Stimulated activated naive CD8-positive, alpha-beta T cell treated with anti-CD3 and anti-CD28 coated beads, Interleukin-15, Interleukin-2, amounts not matched to agents 100 U/mL and 50 U/mL, for 24 hours (primary cell): ENCODE results near the gene GRIK1.

Source experiments
- ATAC-seq: fragments of 150-1000 bp; cut with Tn5 transposase; one replicate; pipeline ENCODE4 v1.10.0; 2021
- DNase-seq: peaks from one replicate; pipeline ENCODE4 v3.0.0; 2021

Gene GRIK1

GRCh38 chr21:29909571-29909970 lies 30.2 kb downstream of the GRIK1 start:
- DNase-seq (no peak), ATAC-seq (no peak)

- ATAC-seq, result no peak
- no peak for DNase-seq
Observed at GRCh38 chr21:29904359-29905282, 35.2 kb downstream of the GRIK1 start.

DNA sequence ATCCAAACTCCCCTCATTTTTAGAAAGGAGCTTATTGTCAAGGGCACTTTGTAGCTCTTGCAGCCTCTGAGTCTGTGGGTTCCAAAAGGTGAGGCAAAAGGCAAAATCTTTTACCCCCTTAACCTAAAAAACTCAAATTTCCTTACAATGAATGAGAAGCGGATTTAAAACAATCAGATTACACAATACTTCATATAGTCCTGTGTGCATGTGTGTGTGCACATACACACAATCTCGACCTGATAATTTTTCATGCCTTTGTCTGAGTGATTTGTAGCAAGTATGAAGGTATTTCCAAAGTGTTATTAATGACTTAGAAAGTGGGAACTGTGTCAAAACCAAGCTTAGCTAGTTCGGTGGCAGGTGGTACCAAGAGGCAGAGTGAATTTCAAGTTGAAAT lies 42.9 kb downstream of the GRIK1 start:
- DNase-seq (no peak), ATAC-seq (no peak)

DNA sequence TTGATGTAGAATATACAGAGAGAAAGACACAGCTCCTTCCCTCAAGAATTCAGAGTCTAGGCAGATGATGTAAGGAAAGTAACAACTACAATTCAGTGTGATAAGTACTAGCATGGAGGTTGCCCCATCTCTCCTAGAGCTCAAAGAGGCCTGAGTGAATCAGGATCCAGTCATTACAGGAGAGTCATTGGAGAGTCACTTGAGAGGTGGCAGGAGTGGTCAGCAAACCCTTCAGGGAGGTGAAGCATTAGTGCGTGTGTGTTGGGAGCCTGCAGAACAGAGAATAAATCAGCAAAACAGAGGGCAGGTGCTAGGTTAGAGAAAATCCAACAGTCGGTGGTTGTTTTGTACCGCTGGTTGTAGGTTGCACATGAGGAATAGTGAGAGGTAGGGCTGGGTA lies 46.1 kb downstream of the GRIK1 start:
- no peak for ATAC-seq
- no peak for DNase-seq

- ATAC-seq (no peak), DNase-seq (no peak)
Observed at GRCh38 chr21:29892379-29892778, 47.4 kb downstream of the GRIK1 start.

DNA sequence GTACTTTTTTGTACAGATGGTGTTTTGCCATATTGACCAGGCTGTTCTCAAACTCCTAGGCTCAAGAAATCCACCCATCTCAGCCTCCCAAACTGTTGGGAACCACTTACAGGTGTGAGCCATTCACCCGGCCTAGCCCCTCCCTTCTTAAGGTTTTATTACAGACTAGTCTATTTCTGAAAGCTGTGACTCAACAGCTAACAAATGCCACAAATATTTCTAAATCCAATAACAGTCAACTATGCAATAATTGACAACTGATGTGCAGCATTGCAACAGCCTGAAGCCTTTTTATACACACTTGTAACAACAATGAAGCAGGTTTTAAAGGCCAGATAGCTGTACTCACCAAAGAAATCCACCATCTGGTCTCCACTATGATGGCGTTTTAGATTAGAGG lies 51.4 kb downstream of the GRIK1 start:
- ATAC-seq, result no peak
- DNase-seq, result no peak

DNA sequence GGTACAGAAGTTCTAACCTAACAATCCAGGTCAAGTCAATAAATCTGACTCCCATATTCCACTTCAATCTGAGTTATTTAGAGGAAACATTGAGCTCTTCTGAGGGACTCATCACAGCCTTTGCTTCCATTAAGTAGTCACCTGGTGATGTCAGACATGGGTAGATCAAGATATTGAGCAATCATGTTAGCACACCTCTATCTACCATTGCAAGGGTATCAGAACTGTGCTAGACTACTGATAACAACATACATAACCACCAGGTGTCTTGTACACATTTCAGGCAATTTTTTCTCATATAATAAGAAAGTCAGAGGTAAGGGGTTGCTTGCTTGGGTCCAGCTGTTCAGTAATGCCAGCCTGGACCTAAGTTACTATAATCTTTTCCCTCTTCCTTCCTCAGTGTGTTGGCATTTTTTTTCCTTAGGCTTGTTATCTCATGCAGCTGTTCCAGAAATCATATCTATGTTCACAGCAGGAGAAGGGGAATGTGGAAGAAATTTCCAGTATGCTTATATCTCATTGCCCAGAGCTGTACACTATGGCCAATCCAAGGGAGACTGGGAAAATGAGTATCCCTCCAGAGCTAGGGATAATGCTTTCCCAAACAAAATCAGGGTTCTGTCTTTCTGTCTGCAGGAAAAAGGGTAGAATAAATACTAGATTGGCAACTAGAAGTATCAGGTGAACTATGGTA lies 52.3 kb downstream of the GRIK1 start:
- ATAC-seq, result no peak
- no peak for DNase-seq

- ATAC-seq (no peak), DNase-seq (no peak)
Observed at GRCh38 chr21:29885491-29885890, 54.3 kb downstream of the GRIK1 start.

GRCh38 chr21:29875873-29876272 lies 63.9 kb downstream of the GRIK1 start:
- DNase-seq, result no peak
- no peak for ATAC-seq

DNA sequence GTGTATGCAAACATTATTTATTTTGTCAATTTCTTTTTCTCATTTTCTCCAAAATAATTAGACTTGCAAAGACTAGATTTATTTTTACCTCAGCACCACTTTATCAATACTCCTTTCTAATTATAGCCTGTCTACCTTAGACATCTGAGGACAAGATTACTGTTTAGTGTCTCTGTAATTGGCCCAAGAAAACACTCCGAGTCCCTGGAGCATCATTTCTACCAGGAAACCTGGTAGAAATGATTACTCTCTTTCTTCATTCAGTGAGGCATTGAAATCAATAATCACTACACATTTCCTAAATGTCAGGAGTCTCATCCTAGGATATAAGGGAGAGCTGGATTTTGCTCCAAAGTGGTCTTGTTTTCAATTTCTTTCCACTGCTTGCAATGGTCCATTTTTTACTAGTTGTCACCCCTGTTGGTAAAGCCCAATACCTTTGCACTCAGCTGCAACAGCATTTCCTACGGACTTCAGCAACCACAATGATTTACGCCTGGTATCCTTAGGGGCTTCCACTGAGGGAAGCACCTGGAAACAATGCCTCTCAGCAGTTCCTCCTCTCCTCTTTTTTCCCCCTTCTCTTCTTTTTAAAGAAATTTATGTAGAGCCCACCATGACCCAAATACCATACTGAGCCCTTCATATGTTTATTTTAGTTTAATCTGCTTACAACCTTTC lies 64.6 kb downstream of the GRIK1 start:
- ATAC-seq, result no peak

DNA sequence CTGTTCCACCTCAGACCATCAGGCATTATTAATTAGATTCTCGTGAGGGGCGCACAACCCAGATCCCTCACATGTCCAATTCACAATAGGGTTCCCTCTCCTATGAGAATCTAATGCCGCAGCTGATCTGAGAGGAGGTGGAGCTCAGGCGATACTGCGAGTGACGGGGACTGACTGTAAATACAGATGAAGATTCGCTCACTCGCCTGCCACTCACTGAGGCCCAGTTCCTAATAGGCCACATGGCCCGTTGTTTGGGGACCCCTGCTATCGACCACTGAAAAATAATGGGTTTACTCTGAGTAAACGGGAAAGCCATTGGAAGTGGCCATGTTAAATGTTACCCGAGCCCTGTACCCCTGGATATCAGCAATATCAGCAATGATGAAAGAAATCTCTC lies 65.9 kb downstream of the GRIK1 start:
- DNase-seq (no peak), ATAC-seq (no peak)

More for the DNA sequence above, 64.6 kb downstream of the GRIK1 start:
- DNase-seq, result no peak

DNA sequence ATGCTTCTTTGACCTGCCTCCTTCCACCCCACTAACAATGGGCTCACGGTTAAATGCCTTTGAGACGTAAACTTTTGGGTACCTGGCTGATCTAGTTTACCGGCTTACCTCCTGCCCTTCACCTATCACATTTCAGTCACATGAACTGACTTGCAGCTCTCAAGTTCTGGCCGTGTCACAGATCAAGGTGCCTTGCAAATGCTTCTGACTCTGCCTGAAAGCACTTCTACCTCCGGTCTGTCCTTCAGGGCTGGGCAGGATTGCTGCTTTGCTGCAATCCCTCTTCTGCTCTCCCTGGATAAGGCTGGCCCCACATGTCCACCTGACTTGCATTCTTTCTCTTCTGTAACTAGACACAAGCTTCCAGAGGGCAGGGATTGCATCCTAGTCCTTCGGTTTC lies 69.0 kb downstream of the GRIK1 start:
- ATAC-seq (no peak), DNase-seq (no peak)

GRCh38 chr21:29867796-29868195 lies 72.0 kb downstream of the GRIK1 start:
- ATAC-seq (no peak), DNase-seq (no peak)

GRCh38 chr21:29860346-29860745 lies 79.5 kb downstream of the GRIK1 start:
- no peak for ATAC-seq
- no peak for DNase-seq

DNA sequence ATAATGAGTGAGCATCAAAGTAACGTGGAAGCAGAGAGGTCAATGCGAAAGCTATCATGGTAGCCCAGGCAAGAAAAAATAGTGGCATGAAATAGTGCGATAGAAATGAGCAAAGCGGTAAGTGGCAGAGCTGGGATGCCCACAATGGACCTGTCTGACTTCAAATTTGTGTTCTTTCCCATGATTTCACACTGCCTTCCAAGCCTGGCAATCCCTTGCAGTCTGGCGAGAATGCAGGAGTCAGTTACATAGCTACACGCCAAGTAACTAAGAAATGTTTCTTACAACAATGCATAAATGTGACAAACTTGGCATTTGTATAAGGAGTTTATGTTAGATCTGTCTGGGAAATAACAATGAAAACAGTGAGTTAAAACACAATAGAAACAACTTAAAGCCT lies 82.6 kb downstream of the GRIK1 start:
- DNase-seq (no peak), ATAC-seq (no peak)

DNA sequence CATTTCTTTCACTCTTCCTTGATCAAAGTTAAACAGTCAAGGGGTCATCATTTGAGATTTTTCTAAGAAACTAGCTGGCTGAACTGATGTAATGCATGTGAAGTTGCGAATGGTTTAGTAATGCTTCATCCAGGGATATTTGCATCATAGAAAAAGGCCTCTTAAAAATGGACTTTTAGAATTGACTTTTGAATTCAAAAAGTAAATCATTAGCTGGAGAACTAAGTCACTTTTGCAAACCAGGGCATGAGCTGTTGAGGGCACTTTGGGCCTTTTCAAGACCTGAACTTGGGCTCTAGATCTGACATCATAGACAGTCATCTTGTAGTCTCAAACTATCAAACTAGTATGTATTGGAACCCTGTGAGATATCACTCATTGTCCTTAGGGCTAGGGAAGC lies 85.0 kb downstream of the GRIK1 start:
- ATAC-seq (no peak), DNase-seq (no peak)

DNA sequence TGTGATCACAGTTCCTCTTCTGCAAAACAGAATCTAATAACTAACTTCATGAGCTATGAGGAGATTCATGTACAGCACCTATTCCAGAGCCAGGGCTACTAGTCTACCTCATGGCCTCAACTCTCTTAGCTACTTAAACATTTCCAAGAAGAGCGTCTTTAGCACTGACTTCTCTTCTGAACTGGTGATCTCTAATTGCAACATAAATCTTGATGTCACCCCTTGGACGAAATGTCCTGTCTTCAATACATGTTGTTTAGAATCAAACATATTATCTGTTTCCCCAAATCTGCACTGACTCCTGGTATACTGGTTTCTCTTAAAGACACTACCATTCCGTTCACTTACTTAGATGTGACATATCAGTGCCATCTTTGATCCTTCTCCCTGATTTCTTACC lies 88.2 kb downstream of the GRIK1 start:
- ATAC-seq (no peak), DNase-seq (no peak)

DNA sequence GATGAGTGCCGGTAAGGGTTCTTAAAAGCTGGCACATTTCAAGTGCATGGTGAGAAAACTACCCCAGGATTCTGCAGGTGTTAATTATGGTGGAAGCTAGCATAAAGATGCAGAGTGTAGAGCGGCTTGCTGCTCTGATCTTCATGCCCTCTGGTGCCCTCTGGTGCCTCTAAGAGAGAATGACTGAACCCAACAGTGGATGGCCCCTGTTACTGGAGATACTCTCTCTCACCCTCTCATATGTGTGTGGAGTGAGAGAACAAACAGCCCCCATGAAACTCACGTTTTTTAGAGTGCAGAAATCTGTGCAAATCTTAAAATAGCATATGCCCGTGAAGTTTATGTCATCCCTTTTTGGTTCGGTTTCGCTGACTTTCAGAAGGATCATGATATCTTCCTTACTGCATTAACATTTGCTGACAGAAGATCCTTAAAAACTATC lies 90.0 kb downstream of the GRIK1 start:
- ATAC-seq (peak; percentile 87), DNase-seq (peak; percentile 41)

DNA sequence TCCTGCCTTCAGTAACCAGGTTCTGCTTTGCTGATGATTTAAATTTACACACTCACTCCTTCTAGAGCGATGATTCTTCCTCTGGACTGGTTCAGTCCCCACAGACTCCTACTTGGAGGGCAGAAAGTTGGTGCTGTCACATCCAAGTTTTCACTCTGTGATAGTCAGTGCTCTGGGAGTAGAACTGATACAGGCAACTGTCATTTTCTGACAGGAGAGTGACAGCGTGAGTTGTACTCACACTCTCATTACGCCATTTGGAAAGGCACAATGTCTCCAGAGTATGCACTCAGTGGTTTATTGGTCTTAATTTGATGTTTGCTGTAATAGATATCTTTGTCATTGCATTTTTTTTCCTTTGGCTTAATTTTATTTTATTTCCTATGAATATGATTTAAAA lies 96.0 kb downstream of the GRIK1 start:
- DNase-seq (no peak), ATAC-seq (no peak)

- no peak for ATAC-seq
- DNase-seq, result no peak
Observed at GRCh38 chr21:29834617-29835016, 105.2 kb downstream of the GRIK1 start.

- no peak for DNase-seq
Observed at GRCh38 chr21:29832217-29832616, 107.6 kb downstream of the GRIK1 start.

GRCh38 chr21:29829564-29830275 lies 110.1 kb downstream of the GRIK1 start:
- DNase-seq (no peak), ATAC-seq (no peak)

More at GRCh38 chr21:29832217-29832616, 107.6 kb downstream of the GRIK1 start:
- no peak for ATAC-seq
